ENCODE measurements around the gene MYO3B.

DNA sequence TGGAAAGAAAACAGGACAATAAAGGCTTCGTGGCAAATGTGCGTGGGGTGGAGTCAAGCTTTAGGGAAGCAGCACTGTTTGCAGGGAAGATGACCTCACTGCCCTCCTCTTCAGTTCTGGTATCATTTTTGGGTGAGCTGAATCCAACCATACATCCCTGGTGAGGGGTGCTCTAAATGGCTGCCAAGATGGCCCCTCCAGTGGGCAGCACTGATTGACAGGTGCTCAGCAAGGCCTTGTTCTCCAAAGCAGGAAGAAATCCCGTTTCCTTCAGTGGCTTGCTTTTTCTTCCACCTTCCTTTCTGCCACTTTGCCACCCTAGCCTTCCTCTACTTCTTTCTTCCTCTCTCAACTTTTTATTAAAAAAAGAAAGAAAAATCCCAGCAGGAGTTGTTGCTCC is 404.4 kb downstream of the MYO3B start:
- TF ChIP-seq, protein P1, sequence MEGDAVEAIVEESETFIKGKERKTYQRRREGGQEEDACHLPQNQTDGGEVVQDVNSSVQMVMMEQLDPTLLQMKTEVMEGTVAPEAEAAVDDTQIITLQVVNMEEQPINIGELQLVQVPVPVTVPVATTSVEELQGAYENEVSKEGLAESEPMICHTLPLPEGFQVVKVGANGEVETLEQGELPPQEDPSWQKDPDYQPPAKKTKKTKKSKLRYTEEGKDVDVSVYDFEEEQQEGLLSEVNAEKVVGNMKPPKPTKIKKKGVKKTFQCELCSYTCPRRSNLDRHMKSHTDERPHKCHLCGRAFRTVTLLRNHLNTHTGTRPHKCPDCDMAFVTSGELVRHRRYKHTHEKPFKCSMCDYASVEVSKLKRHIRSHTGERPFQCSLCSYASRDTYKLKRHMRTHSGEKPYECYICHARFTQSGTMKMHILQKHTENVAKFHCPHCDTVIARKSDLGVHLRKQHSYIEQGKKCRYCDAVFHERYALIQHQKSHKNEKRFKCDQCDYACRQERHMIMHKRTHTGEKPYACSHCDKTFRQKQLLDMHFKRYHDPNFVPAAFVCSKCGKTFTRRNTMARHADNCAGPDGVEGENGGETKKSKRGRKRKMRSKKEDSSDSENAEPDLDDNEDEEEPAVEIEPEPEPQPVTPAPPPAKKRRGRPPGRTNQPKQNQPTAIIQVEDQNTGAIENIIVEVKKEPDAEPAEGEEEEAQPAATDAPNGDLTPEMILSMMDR (IDR thresholded peaks at IDR 0.05), result no peak
- TF ChIP-seq POLR2AphosphoS5 (IDR thresholded peaks at IDR 0.05), result no peak
